GM21423 (cell line): ENCODE results near the gene BIN1.
"Not testable (repeated sequence)": the region's sequence is repeated elsewhere in the genome, so short reads cannot be mapped to it uniquely, and the experiment has no call there.

Source experiments
- ATAC-seq: cut with Tn5 transposase; IDR thresholded peaks from one replicate; pipeline ENCODE4 v1.9.1; 2021; ENCODE audit warnings: mild to moderate bottlenecking, moderate library complexity; ENCODE audit not compliant: unreplicated experiment

The BIN1 gene

GRCh38 chr2:127048618-127048935 is 58.4 kb downstream of the BIN1 start:
- ATAC-seq, result no peak

DNA sequence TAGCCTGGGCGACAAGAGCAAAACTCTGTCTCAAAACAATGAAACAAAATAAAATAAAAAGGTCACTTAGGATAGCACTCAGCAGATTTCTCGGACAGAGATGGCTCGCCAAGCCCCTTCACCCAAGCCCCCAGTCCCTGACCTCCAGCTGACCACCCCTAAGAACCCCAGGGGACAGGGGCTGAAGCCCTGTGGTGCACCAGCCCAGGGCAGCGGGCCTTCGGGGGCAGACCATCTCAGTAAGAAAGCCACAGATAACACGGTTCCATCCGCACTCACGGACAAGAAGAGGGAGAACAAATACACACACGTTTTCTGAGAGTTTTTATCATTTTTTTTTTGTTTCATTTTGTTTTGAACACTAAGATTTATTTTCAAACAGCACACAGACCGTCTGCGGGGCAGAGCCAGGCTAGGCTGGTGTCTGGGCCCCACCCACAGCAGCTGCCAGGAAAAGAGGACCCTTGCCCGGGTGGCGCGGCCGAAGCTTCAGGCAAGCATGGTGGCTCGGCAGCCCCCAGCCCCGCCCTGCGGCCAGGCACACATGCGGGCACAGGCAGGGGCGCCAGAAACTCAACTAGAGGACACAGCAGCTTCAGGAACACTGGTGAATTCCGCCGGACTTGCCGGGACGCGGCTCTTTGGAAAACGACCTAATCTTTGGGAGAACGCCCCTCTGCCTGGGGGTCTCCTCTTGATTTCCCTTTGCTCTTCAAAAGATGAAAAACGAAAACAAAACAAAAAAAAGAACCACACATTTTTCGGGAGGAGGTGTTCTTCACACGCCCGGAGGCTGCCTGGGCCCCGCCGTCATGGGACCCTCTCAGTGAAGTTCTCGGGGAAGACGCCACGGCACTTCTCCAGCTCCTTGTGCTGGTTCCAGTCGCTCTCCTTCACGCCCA is 59.0 kb downstream of the BIN1 start:
- no peak for ATAC-seq

- ATAC-seq, result no peak
Measured at GRCh38 chr2:127047054-127047453, 59.9 kb downstream of the BIN1 start.

- ATAC-seq, result no peak
Measured at GRCh38 chr2:127046579-127046978, 60.4 kb downstream of the BIN1 start.

DNA sequence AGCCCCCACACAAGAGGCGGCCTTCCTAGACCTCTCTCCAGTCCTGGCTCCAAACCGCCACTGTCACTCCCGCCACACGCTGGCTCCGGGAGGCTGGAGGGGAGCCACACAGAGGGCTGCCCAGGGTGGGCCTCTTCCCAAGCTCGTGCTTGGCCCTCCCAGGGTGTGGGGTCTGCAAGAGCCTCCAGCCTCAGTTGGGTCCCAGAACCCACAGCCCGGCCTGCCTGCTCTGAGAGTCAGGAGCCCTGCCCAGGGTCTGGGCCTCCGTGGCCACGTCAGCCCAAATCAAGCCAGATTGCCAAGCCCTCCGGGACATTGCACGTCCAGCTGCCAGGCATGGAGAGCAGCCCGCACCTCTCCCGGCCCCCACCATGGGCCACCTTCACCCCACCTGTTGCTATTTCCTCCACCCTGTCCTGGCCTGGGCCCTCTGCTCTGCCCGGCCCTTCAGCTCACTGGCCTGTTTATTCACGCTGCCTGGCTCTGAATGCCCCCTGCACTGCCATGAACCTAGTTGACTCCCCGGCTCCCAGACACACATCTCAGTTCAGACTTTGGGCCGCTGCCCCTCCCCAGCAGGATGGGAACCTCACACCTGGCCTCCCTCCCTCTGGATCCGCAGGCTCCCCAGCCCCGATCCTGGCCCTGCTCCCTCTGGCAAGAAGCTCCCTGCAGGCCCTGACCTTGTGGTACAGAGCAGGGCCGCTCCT is 61.0 kb downstream of the BIN1 start:
- ATAC-seq, result no peak

GRCh38 chr2:127044977-127045661 is 61.8 kb downstream of the BIN1 start:
- no peak for ATAC-seq

DNA sequence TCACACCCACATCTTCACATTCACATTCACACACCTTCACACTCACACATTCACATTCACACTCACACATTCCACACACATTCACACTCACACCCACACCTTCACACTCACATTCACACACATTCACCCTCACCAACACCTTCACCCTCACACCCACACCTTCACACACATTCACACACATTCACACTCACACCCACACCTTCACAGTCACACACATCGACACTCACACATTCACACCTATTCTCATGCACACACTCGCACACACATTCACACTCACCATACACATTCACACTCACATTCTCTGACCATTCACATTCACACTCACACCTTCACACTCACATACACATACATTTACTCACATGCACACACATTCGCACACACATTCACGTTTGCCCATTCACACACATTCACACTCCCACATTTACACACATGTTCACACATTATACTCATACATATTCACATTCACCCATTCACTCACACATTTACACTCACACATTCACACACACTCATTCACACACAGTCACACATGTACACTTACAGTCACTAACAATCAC is 62.7 kb downstream of the BIN1 start:
- ATAC-seq, result no peak

GRCh38 chr2:127043367-127044164 is 63.4 kb downstream of the BIN1 start:
- no peak for ATAC-seq

DNA sequence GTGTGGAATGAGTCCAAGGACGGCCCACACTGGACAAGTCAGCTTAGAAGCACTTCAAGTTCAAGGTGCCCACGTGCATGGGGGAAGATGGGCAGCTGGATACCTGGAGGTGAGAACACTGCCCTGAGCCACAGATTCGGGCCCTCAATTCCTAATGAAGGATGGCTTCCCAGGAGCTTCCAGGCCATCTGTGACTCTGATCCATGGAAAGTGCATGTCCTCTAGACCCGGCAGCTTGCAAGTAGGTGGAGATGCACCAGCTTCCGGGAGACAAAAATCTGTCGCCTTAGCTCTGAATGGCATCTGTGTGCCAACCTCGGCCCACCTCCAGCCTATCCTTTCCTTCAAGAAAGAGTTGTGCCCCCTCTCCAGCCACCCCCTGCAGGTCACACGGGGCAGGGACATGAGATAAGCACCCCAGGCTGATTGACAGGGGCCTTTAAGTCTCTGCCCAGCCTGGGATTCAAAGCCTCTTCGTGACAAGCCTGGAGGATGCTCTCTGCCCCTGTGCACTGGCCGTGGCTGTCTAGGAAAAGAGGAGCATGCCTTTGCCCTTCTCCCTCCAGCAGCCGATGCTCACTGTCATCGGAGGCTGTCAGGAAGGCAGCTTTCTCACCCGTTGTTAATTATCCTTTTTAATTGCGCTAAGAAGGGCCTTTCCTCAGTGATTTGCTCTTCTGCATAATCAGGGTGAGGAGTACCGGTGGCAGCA is 65.5 kb downstream of the BIN1 start:
- ATAC-seq, result no peak

- no peak for ATAC-seq
Measured at GRCh38 chr2:127040169-127040568, 66.8 kb downstream of the BIN1 start.

- ATAC-seq, result peak; percentile 49
Measured at GRCh38 chr2:127039387-127040031, 67.4 kb downstream of the BIN1 start.

- no peak for ATAC-seq
Measured at GRCh38 chr2:127037476-127037875, 69.5 kb downstream of the BIN1 start.

DNA sequence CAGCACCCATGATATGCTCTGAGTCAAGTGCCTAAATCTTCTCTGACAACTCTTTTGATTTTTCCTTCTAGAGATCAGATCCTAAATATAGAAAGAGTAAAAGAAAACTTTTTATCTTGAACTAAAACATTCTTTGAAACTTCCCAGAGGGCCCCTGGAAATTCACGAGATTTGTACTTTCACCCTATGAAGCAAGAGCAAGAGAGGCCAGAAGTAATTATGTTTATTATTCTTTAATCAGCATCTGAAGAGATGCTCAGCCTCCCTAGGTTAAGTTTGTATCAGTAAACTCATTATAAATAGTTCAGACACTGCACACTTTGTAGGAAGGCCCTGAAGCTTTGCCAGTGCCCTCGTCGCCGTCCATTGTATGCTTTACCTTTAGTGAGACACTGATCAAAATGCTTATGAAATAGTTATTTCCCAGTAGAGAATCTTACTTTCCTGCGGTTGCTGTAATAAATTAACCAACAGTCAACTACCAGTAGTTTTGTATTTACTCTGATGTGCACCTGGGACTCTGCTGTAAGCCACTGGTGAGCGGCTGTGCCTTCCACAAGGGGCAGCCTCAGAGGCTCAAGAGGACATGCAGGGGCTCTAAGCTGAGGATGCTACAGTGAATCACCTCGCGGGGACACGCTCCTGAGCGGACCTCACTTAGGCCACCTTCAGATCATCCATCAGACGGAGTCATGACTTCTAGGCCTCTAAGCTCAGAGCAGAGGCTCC is 71.9 kb downstream of the BIN1 start:
- peak; percentile 76 for ATAC-seq

GRCh38 chr2:127034051-127034450 is 72.9 kb downstream of the BIN1 start:
- ATAC-seq, result no peak

DNA sequence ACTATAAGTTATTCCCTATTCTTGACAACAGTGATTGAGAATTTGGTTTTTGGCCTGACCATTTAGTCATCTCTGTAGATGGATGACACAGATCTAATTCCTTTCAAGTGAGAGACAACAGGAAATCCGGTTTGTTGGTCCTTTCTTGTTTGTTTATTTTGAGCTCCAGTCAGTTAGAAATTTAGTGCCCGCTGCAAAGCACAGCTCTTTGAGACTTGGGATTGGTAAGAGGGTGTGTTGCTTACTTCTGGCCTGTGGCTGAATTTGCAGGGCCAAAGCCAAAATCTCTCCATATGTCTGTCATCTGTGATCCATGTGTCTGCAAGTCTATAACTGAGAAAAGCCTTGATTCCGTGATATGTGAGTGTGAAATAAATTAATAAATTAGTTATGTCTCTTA is 74.3 kb downstream of the BIN1 start:
- no peak for ATAC-seq

- ATAC-seq, result no peak
Measured at GRCh38 chr2:127029350-127030051, 77.5 kb downstream of the BIN1 start.

DNA sequence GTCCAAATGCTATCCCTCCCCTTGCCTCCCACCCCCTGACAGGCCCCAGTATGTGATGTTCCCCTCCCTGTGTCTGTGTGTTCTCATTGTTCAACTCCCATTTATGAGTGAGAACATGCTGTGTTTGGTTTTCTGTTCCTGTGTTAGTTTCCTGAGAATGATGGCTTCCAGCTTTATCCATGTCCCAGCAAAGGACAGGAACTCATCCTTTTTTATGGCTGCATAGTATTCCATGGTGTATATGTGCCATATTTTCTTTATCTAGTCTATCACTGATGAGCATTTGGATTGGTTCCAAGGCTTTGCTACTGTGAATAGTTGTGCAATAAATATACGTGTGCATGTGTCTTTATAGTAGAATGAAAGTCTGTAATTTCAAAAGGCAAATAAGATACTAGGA is 78.2 kb downstream of the BIN1 start:
- not testable (repeated sequence) for ATAC-seq

GRCh38 chr2:127027715-127028114 is 79.2 kb downstream of the BIN1 start:
- no peak for ATAC-seq
